K562 (cell line): ENCODE data around the gene SMOC2. TPM values are rescaled to one million over a fixed set of nuclear protein-coding genes. Genes with fewer than 3 reads are reported as not detected.
A peak's percentile ranks its signal among the peaks of the same experiment; 100 is the strongest.

Source experiments
- ATAC-seq: fragments of 200-7000 bp; cut with Tn5 transposase; 3 replicates; pipeline ENCODE4 v1.9.1; 2020; ENCODE audit warnings: moderate library complexity
- BruUV-seq: library from RNA; stranded (reverse); fragments of 400-500 nt; replicated peaks from 2 replicates; lab custom pipeline; 2021; lab: Mats Ljungman, UMichigan
- CTCF ChIA-PET: fragments of 300-600 bp; formaldehyde crosslinking; extraction: SDS; loops from one replicate; lab custom pipeline; 2021; ENCODE audit warnings: low intra/inter-chr PET ratio; lab: Yijun Ruan, JAX
- POLR2A ChIA-PET: fragments of 300-600, 350-650 bp; sonication (Branson Sonifier 250); formaldehyde crosslinking; extraction: SDS; loops from one replicate; lab custom pipeline; 2021; ENCODE audit warnings: antibody characterized with exemption, inconsistent platforms; lab: Yijun Ruan, JAX
- DNase-seq, 4 experiments: peaks; one replicate each; pipeline versions ENCODE4 v3.0.0 to v3.0.0-alpha.2; 2011 to 2018; ENCODE audit warnings: low spot score in 3 of 4, mixed read lengths in 3 of 4; ENCODE audit errors: extremely low read depth in 1 of 4
- FAIRE-seq: peaks from 2 replicates; lab custom pipeline; 2011; peaks lifted over from hg19 to GRCh38; lab: Jason Lieb, UNC
- H2AFZ ChIP-seq: 2 replicates; pipeline ENCODE4 v1.6.0; 2011; ENCODE audit warnings: low read depth, low read length, control low read depth, inconsistent platforms
- H3K27ac ChIP-seq: fragments of 200-600 bp; 3 replicates; pipeline ENCODE4 v1.8.0; 2011; ENCODE audit warnings: low read depth, mild to moderate bottlenecking, control low read depth, inconsistent platforms, low read length, moderate library complexity, mixed read lengths; ENCODE audit errors: extremely low read depth
- H3K27me3 ChIP-seq, 2 experiments: fragments of 300-600 bp in 1 of 2; 2 replicates in 1 of 2; 3 replicates in 1 of 2; pipeline versions ENCODE4 v1.6.0 to v1.8.0; 2011; ENCODE audit warnings: inconsistent platforms in 2 of 2, low read length in 2 of 2, mild to moderate bottlenecking in 1 of 2, mixed read lengths in 1 of 2, moderate library complexity in 1 of 2; ENCODE audit not compliant: control insufficient read depth in 2 of 2, insufficient read depth in 2 of 2
- H3K36me3 ChIP-seq: fragments of 300-600 bp; 3 replicates; pipeline ENCODE4 v1.8.0; 2011; ENCODE audit warnings: mild to moderate bottlenecking, low read length, inconsistent platforms; ENCODE audit not compliant: control insufficient read depth, insufficient read depth
- H3K4me1 ChIP-seq, 2 experiments: fragments of 200-600 bp in 1 of 2; replicated peaks in 1 of 2; 2 replicates in 1 of 2; 3 replicates in 1 of 2; pipeline versions ENCODE4 v1.5.1 to v1.8.0; 2011; ENCODE audit warnings: inconsistent platforms in 2 of 2, low read length in 2 of 2, mild to moderate bottlenecking in 1 of 2, mixed read lengths in 1 of 2, moderate library complexity in 1 of 2; ENCODE audit not compliant: control insufficient read depth in 2 of 2, insufficient read depth in 2 of 2
- H3K4me2 ChIP-seq: 2 replicates; pipeline ENCODE4 v1.6.1; 2011; ENCODE audit warnings: low read length, control low read depth, inconsistent platforms, mixed read lengths; ENCODE audit not compliant: insufficient read depth
- H3K4me3 ChIP-seq: fragments of 200-600 bp; sonication (generic), shearing (Covaris generic); 2 replicates; pipeline ENCODE4 v1.5.1; 2016; ENCODE audit warnings: control low read depth, inconsistent platforms
- H3K79me2 ChIP-seq: fragments of 200-600 bp; 3 replicates; pipeline ENCODE4 v1.8.0; 2011; ENCODE audit warnings: low read length, inconsistent platforms; ENCODE audit not compliant: control insufficient read depth, insufficient read depth
- H3K9ac ChIP-seq, 2 experiments: 2 replicates each; pipeline versions ENCODE4 v1.6.0 to v1.6.1; 2011; ENCODE audit warnings: low read depth in 2 of 2, low read length in 2 of 2, control low read depth in 1 of 2, inconsistent platforms in 1 of 2, mild to moderate bottlenecking in 1 of 2, mixed read lengths in 1 of 2; ENCODE audit not compliant: insufficient read depth in 1 of 2
- H3K9me1 ChIP-seq: one replicate; pipeline ENCODE4 v1.6.0; 2011; ENCODE audit warnings: inconsistent platforms, mild to moderate bottlenecking, low read length, moderate library complexity; ENCODE audit not compliant: control insufficient read depth, insufficient read depth
- H3K9me3 ChIP-seq: replicated peaks from 2 replicates; pipeline ENCODE4 v1.5.1; 2011; ENCODE audit warnings: low read depth, low read length, inconsistent platforms; ENCODE audit not compliant: control insufficient read depth, insufficient read depth
- H4K20me1 ChIP-seq: replicated peaks from 2 replicates; pipeline ENCODE4 v1.6.1; 2011; ENCODE audit warnings: low read length, inconsistent platforms, mixed read lengths; ENCODE audit not compliant: control insufficient read depth, insufficient read depth
- ADNP ChIP-seq: fragments of 200-800 bp; sonication (Bioruptor generic); IDR thresholded peaks from 2 replicates; pipeline ENCODE4 v1.6.1; 2016; ENCODE audit warnings: missing genetic modification characterization, missing compliant biosample characterization
- CSDE1 ChIP-seq, 2 experiments: fragments of 450-650 bp; IDR thresholded peaks; 2 replicates each; pipeline ENCODE4 v1.6.1; 2016; ENCODE audit warnings: mild to moderate bottlenecking in 1 of 2
- HNRNPLL ChIP-seq: fragments of 200-400 bp; formaldehyde crosslinking; IDR thresholded peaks from 2 replicates; pipeline ENCODE4 v1.6.1; 2017; ENCODE audit warnings: low read length, low read depth, mild to moderate bottlenecking; ENCODE audit not compliant: poor library complexity, severe bottlenecking
- KDM1A ChIP-seq, 2 experiments: fragments of 450-650 bp; IDR thresholded peaks; 2 replicates each; pipeline ENCODE4 v1.6.1; 2016; ENCODE audit warnings: mild to moderate bottlenecking in 2 of 2
- KLF1 ChIP-seq: fragments of 450-650 bp; IDR thresholded peaks from 2 replicates; pipeline ENCODE4 v1.6.1; 2016; ENCODE audit warnings: missing genetic modification characterization, missing compliant biosample characterization
- MAX ChIP-seq: sonication (generic); formaldehyde crosslinking; IDR thresholded peaks from 2 replicates; pipeline ENCODE4 v1.9.0; 2022; ENCODE audit warnings: mild to moderate bottlenecking, missing genetic modification reagents
- STAT5A ChIP-seq: IDR thresholded peaks from 2 replicates; pipeline ENCODE4 v1.6.1; 2012; ENCODE audit warnings: low read length, inconsistent platforms, borderline replicate concordance
- SUPT5H ChIP-seq: fragments of 450-650 bp; IDR thresholded peaks from 2 replicates; pipeline ENCODE4 v1.6.1; 2016
- TCF7 ChIP-seq: sonication (generic); IDR thresholded peaks from 2 replicates; pipeline ENCODE4 v1.6.1; 2016; ENCODE audit warnings: antibody characterized with exemption, borderline replicate concordance
- ZNF354B ChIP-seq: fragments of 250-450 bp; sonication (Bioruptor Pico); IDR thresholded peaks from 2 replicates; pipeline ENCODE4 v1.4.0; 2020
- WGBS: fragments of 100-300 bp; shearing (Covaris generic); methylation state at CpG from one replicate; pipeline ENCODE4 v1.1.6; 2016; ENCODE audit warnings: low coverage, mixed read lengths; ENCODE audit not compliant: insufficient coverage; ENCODE audit errors: missing lambda C conversion rate; 5-methylcytosine and 5-hydroxymethylcytosine counted together
- in situ Hi-C: fragments of 300-500 bp; cut with MboI; formaldehyde crosslinking; loops from 4 replicates; pipeline ENCODE4 v1.15.0; 2018; ENCODE audit warnings: inconsistent platforms, mixed read lengths
- intact Hi-C: fragments of 100-400 bp; cut with micrococcal nuclease; formaldehyde crosslinking; loops from 2 replicates; pipeline ENCODE4 v1.14.2; 2022
- polyA plus RNA-seq, 8 experiments: library from polyadenylated mRNA; depleted of rRNA in 4 of 8; stranded (reverse) in 5 of 8; unstranded in 3 of 8; fragments of >200 nt; fragmentation: Nextera tagmentation in 2 of 8; fragmentation: Illumina TruSeq in 1 of 8; extraction: Ambion mirVana in 2 of 8; extraction: Trizol in 1 of 8; gene quantifications; 2 replicates each; pipeline versions ENCODE4 v1.2.1 to v1.2.3, GENCODE V29; 2011 to 2014; ENCODE audit warnings: inconsistent platforms in 1 of 8, missing spikeins in 1 of 8
- total RNA-seq, 7 experiments: library from RNA; depleted of rRNA in 6 of 7; stranded (reverse); fragments of >200 nt in 6 of 7; fragmentation: Illumina TruSeq in 2 of 7; extraction: Trizol in 2 of 7; gene quantifications; 2 replicates each; pipeline versions ENCODE4 v1.2.1 to v1.2.3, GENCODE V29; 2011 to 2021; ENCODE audit warnings: low replicate concordance in 1 of 7
- TF ChIP-seq, protein P1 (sequence below): fragments of 250-450 bp; sonication (Bioruptor Pico); IDR thresholded peaks from 2 replicates; pipeline ENCODE4 v1.9.0; 2021; ENCODE audit warnings: mild to moderate bottlenecking, inconsistent platforms
- TF ChIP-seq, protein P2 (sequence below): fragments of 450-650 bp; IDR thresholded peaks from 2 replicates; pipeline ENCODE4 v1.6.1; 2016; ENCODE audit warnings: missing biosample characterization, missing genetic modification characterization

Gene SMOC2
- total and polyA plus RNA-seq, 9 of the 15 experiments (the other 6 are each of a cell fraction or from before 2014, with no cell fraction given): 0.45 to 2.3 (median 1.1) TPM

DNA sequence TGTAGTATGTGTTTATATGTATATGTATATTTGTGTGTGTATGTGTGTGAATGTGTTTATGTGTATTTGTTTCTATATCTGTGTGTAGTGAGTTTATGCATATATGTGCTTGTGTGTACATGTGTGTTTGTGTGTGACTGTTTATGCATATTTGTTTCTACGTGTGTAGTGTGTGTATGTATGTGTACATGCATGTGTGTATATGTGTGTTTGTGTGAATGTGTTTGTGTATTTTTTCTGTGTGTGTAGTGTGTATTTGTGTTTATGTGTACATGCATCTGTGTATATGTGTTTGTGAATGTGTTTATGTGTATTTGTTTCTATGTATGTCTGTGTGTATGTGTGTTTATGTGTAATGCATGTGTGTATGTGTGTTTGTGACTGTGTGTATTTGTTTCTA, 12.1 kb upstream of the SMOC2 start (continued):
- 0 out of 4 replicates have a peak, but pooled peaks of 1 of the 2 experiments have one; percentile 34 for TF ChIP-seq CSDE1 (IDR thresholded peaks at IDR 0.05)
- no peak for TF ChIP-seq HNRNPLL
- peak in 1 of 2 experiments; percentile 51; a peak in 1 of 4 replicates for TF ChIP-seq KDM1A (IDR thresholded peaks at IDR 0.05)
- no peak for TF ChIP-seq MAX (CRISPR knock-in tag)
- no peak for TF ChIP-seq STAT5A
- TF ChIP-seq, protein P1, sequence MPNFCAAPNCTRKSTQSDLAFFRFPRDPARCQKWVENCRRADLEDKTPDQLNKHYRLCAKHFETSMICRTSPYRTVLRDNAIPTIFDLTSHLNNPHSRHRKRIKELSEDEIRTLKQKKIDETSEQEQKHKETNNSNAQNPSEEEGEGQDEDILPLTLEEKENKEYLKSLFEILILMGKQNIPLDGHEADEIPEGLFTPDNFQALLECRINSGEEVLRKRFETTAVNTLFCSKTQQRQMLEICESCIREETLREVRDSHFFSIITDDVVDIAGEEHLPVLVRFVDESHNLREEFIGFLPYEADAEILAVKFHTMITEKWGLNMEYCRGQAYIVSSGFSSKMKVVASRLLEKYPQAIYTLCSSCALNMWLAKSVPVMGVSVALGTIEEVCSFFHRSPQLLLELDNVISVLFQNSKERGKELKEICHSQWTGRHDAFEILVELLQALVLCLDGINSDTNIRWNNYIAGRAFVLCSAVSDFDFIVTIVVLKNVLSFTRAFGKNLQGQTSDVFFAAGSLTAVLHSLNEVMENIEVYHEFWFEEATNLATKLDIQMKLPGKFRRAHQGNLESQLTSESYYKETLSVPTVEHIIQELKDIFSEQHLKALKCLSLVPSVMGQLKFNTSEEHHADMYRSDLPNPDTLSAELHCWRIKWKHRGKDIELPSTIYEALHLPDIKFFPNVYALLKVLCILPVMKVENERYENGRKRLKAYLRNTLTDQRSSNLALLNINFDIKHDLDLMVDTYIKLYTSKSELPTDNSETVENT: no peak
- TF ChIP-seq TCF7: no peak
- no peak for TF ChIP-seq ZNF354B (CRISPR knock-in tag)
- TF ChIP-seq KLF1: no peak
- no peak for TF ChIP-seq ADNP (tag)

DNA sequence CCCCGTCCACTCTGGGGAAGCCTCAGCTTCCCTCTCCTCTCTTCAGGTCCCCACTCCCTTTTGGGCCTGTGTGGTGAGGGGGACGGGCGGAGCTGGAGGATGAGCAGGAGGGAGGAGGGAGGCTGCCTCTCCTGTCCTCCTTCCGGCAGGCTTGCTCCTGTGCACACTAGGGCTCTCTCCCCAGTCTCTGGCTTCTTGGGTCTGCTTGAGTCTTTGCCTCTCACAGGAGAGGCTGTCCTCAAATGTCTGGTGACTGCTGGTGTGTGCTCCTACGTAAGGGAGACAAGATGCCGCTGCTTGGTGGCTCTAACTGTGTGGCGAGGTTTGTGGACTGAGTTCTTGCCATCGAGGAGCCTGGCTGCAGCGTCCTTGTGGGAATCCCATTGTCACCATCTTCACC, 8.8 kb upstream of the SMOC2 start:
- Histone ChIP-seq H2AFZ (no peak overlapping the region), H3K9me1 (no peaks in the 10 kb centered on the region), H3K4me2 (no peak overlapping the region), H3K4me1 (no peaks in the 10 kb centered on the region), H3K79me2 (no peaks in the 10 kb centered on the region), H3K27ac (no peak overlapping the region), H3K9ac (no peak overlapping the region), H3K9me3 (no peaks in the 10 kb centered on the region), H3K27me3 (peaks cover 0 to 15% of the 10 kb centered on the region in 2 experiments; a peak in 2 of 5 replicates), H4K20me1 (no peaks in the 10 kb centered on the region), H3K4me3 (no peak overlapping the region), H3K36me3 (no peaks in the 10 kb centered on the region)
- intact Hi-C loops (no loop called here), in situ Hi-C loops (no loop called here)
- FAIRE-seq (no peak), DNase-seq (no peak), ATAC-seq (no peak)
- ChIA-PET CTCF (no interaction called here), POLR2A (interaction anchor here (0.9 kb wide), 1 partner anchor 80 kb away, joined by 3 read pairs; no protein-coding TSS in a partner anchor)
- TF ChIP-seq, protein P2, sequence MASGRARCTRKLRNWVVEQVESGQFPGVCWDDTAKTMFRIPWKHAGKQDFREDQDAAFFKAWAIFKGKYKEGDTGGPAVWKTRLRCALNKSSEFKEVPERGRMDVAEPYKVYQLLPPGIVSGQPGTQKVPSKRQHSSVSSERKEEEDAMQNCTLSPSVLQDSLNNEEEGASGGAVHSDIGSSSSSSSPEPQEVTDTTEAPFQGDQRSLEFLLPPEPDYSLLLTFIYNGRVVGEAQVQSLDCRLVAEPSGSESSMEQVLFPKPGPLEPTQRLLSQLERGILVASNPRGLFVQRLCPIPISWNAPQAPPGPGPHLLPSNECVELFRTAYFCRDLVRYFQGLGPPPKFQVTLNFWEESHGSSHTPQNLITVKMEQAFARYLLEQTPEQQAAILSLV (tag): no peak
- no peak for TF ChIP-seq SUPT5H
- WGBS: 25% methylated on average over 9 of the region's 9 CpGs
- no TSS peak for BruUV-seq
